ENCODE measurements around the gene KRTAP4-5.

DNA sequence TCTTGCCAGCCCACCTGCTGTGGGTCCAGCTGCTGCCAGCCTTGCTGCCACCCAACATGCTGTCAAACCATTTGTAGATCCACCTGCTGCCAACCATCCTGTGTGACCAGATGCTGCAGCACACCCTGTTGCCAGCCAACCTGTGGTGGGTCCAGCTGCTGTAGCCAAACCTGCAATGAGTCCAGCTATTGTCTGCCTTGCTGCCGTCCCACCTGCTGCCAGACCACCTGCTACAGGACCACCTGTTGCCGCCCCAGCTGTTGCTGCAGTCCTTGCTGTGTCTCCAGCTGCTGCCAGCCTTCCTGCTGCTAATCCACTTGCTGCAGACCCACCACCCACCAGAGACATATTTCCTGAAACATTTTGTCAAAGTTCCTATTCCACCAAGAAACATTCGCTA is 40.7 kb upstream of the KRTAP4-5 start:
- TF ChIP-seq CTCF (IDR thresholded peaks at IDR 0.05; ENCODE audit: insufficient read depth, low read depth, low read length) = no peak
- TF ChIP-seq EZH2 (IDR thresholded peaks at IDR 0.05; ENCODE audit: insufficient read depth, low read length) = no peak
